Subcutaneous abdominal adipose tissue (tissue), 5 donors: ENCODE data around the gene UNC45A.
A peak's percentile ranks its signal among the peaks of the same experiment; 100 is the strongest.
"Not testable (repeated sequence)": the region's sequence is repeated elsewhere in the genome, so short reads cannot be mapped to it uniquely, and the experiment has no call there.

Source experiments
- H3K27ac ChIP-seq: one replicate; pipeline ENCODE4 v1.7.0; 2013; ENCODE audit warnings: low read depth, mild to moderate bottlenecking, inconsistent platforms, low read length, moderate library complexity
- H3K27me3 ChIP-seq, 5 donors: one replicate each; pipeline ENCODE4 v1.7.0; 2013; ENCODE audit warnings: low read length in 5 of 5, inconsistent platforms in 1 of 5; ENCODE audit not compliant: control insufficient read depth in 5 of 5, insufficient read depth in 4 of 5
- H3K36me3 ChIP-seq, 5 donors: one replicate each; pipeline ENCODE4 v1.7.0; 2013; ENCODE audit warnings: low read length in 5 of 5; ENCODE audit not compliant: control insufficient read depth in 5 of 5, insufficient read depth in 5 of 5
- H3K4me1 ChIP-seq, 5 donors: one replicate each; pipeline ENCODE4 v1.7.0; 2013; ENCODE audit warnings: low read length in 5 of 5, mild to moderate bottlenecking in 3 of 5, moderate library complexity in 1 of 5; ENCODE audit not compliant: control insufficient read depth in 5 of 5, insufficient read depth in 5 of 5
- H3K4me3 ChIP-seq, 5 donors: one replicate each; pipeline ENCODE4 v1.7.0; 2013; ENCODE audit warnings: low read length in 5 of 5, low read depth in 1 of 5
- H3K9ac ChIP-seq, 5 donors: one replicate each; pipeline ENCODE4 v1.7.0; 2013; ENCODE audit warnings: low read length in 5 of 5, mild to moderate bottlenecking in 4 of 5, moderate library complexity in 3 of 5
- H3K9me3 ChIP-seq, 5 donors: one replicate each; pipeline ENCODE4 v1.7.0; 2013; ENCODE audit warnings: low read length in 5 of 5; ENCODE audit not compliant: control insufficient read depth in 5 of 5
- donor health status: healthy.
- donor health status: healthy.
- donor health status: healthy.
- donor health status: healthy.
- donor health status: healthy.

Gene UNC45A

GRCh38 chr15:90892498-90893174, 42.4 kb upstream of the UNC45A start:
- H3K4me3 ChIP-seq: no peak overlapping the region
- H3K27me3 ChIP-seq: no peaks in the 10 kb centered on the region
- no peak overlapping the region for H3K9ac ChIP-seq
- no peaks in the 10 kb centered on the region for H3K9me3 ChIP-seq
- H3K4me1 ChIP-seq: peaks cover 0 to 9% (median 3%) of the 10 kb centered on the region in 5 donors
- H3K36me3 ChIP-seq: peaks cover 0 to 80% (median 69%) of the 10 kb centered on the region in 5 donors
- no peak overlapping the region for H3K27ac ChIP-seq

- H3K4me3 ChIP-seq: no peak overlapping the region
- H3K27me3 ChIP-seq: no peaks in the 10 kb centered on the region
- H3K36me3 ChIP-seq: peaks cover 0 to 74% (median 66%) of the 10 kb centered on the region in 5 donors
- peaks cover 0 to 9% (median 3%) of the 10 kb centered on the region in 5 donors for H3K4me1 ChIP-seq
- no peaks in the 10 kb centered on the region for H3K9me3 ChIP-seq
- no peak overlapping the region for H3K9ac ChIP-seq
- H3K27ac ChIP-seq: no peak overlapping the region
These were observed 41.7 kb upstream of the UNC45A start for GRCh38 chr15:90893175-90894090.

GRCh38 chr15:90895571-90896117, 39.4 kb upstream of the UNC45A start:
- H3K36me3 ChIP-seq: peaks cover 0 to 55% (median 49%) of the 10 kb centered on the region in 5 donors
- H3K27ac ChIP-seq: no peak overlapping the region
- H3K9ac ChIP-seq: peak overlapping the region in 1 of 5 donors; percentile 41
- H3K4me3 ChIP-seq: no peak overlapping the region
- H3K4me1 ChIP-seq: peaks cover 0 to 9% (median 3%) of the 10 kb centered on the region in 5 donors
- no peaks in the 10 kb centered on the region for H3K27me3 ChIP-seq
- H3K9me3 ChIP-seq: no peaks in the 10 kb centered on the region

- not testable (repeated sequence) for H3K27ac ChIP-seq, H3K9me3 ChIP-seq, H3K9ac ChIP-seq, H3K27me3 ChIP-seq, H3K4me3 ChIP-seq
- Histone ChIP-seq H3K4me1 (peaks cover 0 to 15% (median 8%) of the 10 kb centered on the region in 5 donors), H3K36me3 (peaks cover 0 to 40% (median 33%) of the 10 kb centered on the region in 5 donors)
These were observed 37.9 kb upstream of the UNC45A start for GRCh38 chr15:90897131-90897655.

GRCh38 chr15:90901175-90902039, 33.7 kb upstream of the UNC45A start:
- no peaks in the 10 kb centered on the region for H3K9me3 ChIP-seq
- H3K9ac ChIP-seq: peak overlapping the region in 4 of 5 donors; percentile 31 to 89 (median 75)
- peaks cover 0 to 20% (median 17%) of the 10 kb centered on the region in 5 donors for H3K36me3 ChIP-seq
- H3K27ac ChIP-seq: peak overlapping the region; percentile 61
- peaks cover 5 to 27% (median 21%) of the 10 kb centered on the region in 5 donors for H3K4me1 ChIP-seq
- no peaks in the 10 kb centered on the region for H3K27me3 ChIP-seq
- peak overlapping the region in 4 of 5 donors; percentile 62 to 83 (median 82) for H3K4me3 ChIP-seq

- peak overlapping the region; percentile 61 for H3K27ac ChIP-seq
- H3K4me3 ChIP-seq: peak overlapping the region; percentile 62 to 87 (median 82)
- H3K9ac ChIP-seq: peak overlapping the region in 4 of 5 donors; percentile 31 to 89 (median 75)
- H3K9me3 ChIP-seq: no peaks in the 10 kb centered on the region
- peaks cover 5 to 34% (median 25%) of the 10 kb centered on the region in 5 donors for H3K4me1 ChIP-seq
- H3K36me3 ChIP-seq: peaks cover 0 to 25% (median 24%) of the 10 kb centered on the region in 5 donors
- no peaks in the 10 kb centered on the region for H3K27me3 ChIP-seq
These were observed 32.8 kb upstream of the UNC45A start for GRCh38 chr15:90902040-90902839.

- H3K4me1 ChIP-seq: peaks cover 7 to 43% (median 33%) of the 10 kb centered on the region in 5 donors
- no peaks in the 10 kb centered on the region for H3K9me3 ChIP-seq
- H3K4me3 ChIP-seq: peak within 1 kb of the TSS; percentile 67 to 87 (median 82)
- H3K27me3 ChIP-seq: no peaks in the 10 kb centered on the region
- peak within 1 kb of the TSS; percentile 82 for H3K27ac ChIP-seq
- peaks cover 0 to 34% (median 32%) of the 10 kb centered on the region in 5 donors for H3K36me3 ChIP-seq
- peak within 1 kb of the TSS; percentile 85 to 97 (median 91) for H3K9ac ChIP-seq
These were observed 32.0 kb upstream of the UNC45A start, which contains the start of gene MAN2A2 for GRCh38 chr15:90902840-90903732. MAN2A2 (plus strand) TSS chr15:90903302; CDS start chr15:90904208, 906 bp downstream.
